ENCODE results near the gene RAB3A. TPM values are rescaled to one million over a fixed set of nuclear protein-coding genes. Genes with fewer than 3 reads are reported as not detected.

The RAB3A gene
- total and polyA plus RNA-seq, 2 donors (not counting 3 experiments of a cell fraction or from before 2014, with no cell fraction given): 0.88 to 0.90 TPM

DNA sequence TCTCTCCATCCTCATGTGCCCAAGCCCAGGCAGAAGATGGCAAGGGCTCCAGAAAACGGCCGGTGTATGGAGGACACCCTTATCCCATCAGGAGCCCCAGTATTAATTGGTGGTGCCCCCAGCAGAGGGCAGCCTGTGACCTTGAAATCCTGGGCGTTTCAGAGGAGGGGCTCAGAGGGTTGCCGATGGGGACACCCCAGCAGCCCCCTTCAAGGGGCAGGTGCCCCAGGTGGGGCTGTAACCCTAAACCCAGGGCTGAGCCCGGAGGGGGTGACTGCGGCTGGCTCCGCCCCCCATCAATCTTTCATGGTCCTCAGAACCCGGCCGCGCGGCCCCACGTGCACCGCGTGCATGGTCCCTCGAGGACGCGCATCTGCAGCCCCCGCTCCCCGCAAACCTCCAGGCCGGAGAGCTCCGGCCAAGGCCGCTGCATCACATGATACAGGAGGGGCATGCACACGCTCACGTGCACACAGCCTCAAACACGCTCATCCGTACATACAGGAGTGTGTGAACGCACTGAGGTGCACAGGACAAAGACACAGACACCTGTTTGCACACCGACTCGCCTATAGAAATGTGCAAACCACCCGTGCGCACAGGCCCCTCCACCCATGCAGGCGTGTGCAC is 949 bp downstream of the RAB3A start:
- dilution Hi-C loops (cut with MboI; ENCODE audit: extremely low pct_ligation_motif_present, low sequenced_read_pairs) (no loop called here), intact Hi-C loops (cut with micrococcal nuclease) (no loop called here)
- Histone ChIP-seq H3K4me1 (ENCODE audit: control insufficient read depth, extremely low read depth, insufficient read depth, low read length) (peaks cover 10% of the 10 kb centered on the region), H4K20me1 (replicated peaks; ENCODE audit: control insufficient read depth, extremely low read depth, insufficient read depth, low read length) (no peaks in the 10 kb centered on the region), H3K4me3 (replicated peaks in 1 of 3; ENCODE audit: insufficient read depth in 1 of 3, low read depth in 1 of 3, low read length in 3 of 3) (peak overlapping the region in 1 of 3 experiments; percentile 46), H3K27me3 (ENCODE audit: control insufficient read depth in 2 of 2, insufficient read depth in 2 of 2, low read length in 2 of 2) (peaks cover 0 to 2% of the 10 kb centered on the region in 2 experiments), H3K9me3 (replicated peaks; ENCODE audit: control insufficient read depth, insufficient read depth, low read length) (no peaks in the 10 kb centered on the region), H3K36me3 (ENCODE audit: control insufficient read depth in 2 of 2, extremely low read depth in 1 of 2, insufficient read depth in 2 of 2, low read length in 2 of 2) (no peaks in the 10 kb centered on the region), H2AFZ (ENCODE audit: low read depth, low read length) (no peak overlapping the region), H3K9ac (replicated peaks; ENCODE audit: extremely low read depth, insufficient read depth, low read length) (no peak overlapping the region), H3K9me1 (replicated peaks; ENCODE audit: control insufficient read depth, extremely low read depth, insufficient read depth, low read length) (no peaks in the 10 kb centered on the region), H3K27ac (ENCODE audit: insufficient read depth, low read depth, low read length) (no peak overlapping the region), H3K4me2 (ENCODE audit: insufficient read depth, low read length) (peak overlapping the region; percentile 49), H3K79me2 (ENCODE audit: control insufficient read depth, insufficient read depth, low read length) (no peaks in the 10 kb centered on the region)
- DNase-seq (ENCODE audit: low read depth, low spot score) (no peak), FAIRE-seq (peak; percentile 37)
- ChIA-PET CTCF (interaction anchor here (2.6 to 3.5 kb wide), 2 partner anchors 11 to 90 kb away, joined by 25 to 26 read pairs; partner anchors contain the start of gene MPV17L2), POLR2A (no interaction called here)
- TF ChIP-seq CTCF (IDR thresholded peaks at IDR 0.05; ENCODE audit: extremely low read depth in 1 of 2, insufficient read depth in 1 of 2, low read depth in 1 of 2, low read length in 2 of 2) (no peak), JUN (IDR thresholded peaks at IDR 0.05; ENCODE audit: borderline replicate concordance, insufficient read depth, insufficient read length, low read depth) (no peak), MAX (IDR thresholded peaks at IDR 0.05; ENCODE audit: insufficient read depth, insufficient read length) (no peak), GATA2 (IDR thresholded peaks at IDR 0.05; ENCODE audit: insufficient read depth, insufficient read length, low read depth, low read length) (no peak), FOS (IDR thresholded peaks at IDR 0.05; ENCODE audit: borderline replicate concordance, insufficient read depth, low read length) (no peak), POLR2A (IDR thresholded peaks at IDR 0.05; ENCODE audit: low read depth, low read length) (no peak), EZH2 (IDR thresholded peaks at IDR 0.05; ENCODE audit: borderline replicate concordance, low read depth, low read length, severe bottlenecking) (no peak), MYC (IDR thresholded peaks at IDR 0.05; ENCODE audit: low read depth, low read length) (no peak), POLR2AphosphoS5 (IDR thresholded peaks at IDR 0.05; ENCODE audit: insufficient read depth, low read depth, low read length) (no peak)
- BruUV-seq (replicated peaks): no TSS peak
